ENCODE data around the gene ZMYND19.
"Not testable (repeated sequence)": the region's sequence is repeated elsewhere in the genome, so short reads cannot be mapped to it uniquely, and the experiment has no call there.

Gene ZMYND19

DNA sequence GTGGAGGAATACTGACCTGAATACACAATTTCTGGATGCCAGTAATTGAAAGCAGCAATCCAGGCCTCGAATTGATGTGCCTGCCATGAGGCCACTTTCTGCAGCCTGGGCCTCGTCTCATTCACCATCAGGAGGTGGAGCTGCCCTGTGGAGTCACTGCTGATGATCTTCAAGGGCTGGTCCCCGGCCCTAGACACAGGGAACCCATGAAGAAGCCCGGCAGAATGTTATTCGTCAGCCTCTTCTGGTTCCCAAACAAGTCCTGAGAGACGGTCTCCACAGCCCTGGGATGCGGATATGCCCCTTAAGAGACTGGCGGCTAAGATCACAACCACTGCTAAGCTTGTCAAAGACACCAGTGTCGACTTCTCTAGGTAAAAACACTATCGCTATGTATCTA is 16.1 kb downstream of the ZMYND19 start:
- Histone ChIP-seq H4K91ac (ENCODE audit: low read depth, low read length, poor library complexity) (no peak overlapping the region), H2BK5ac (ENCODE audit: low read length) (no peak overlapping the region), H2BK120ac (ENCODE audit: low read depth, low read length) (no peak overlapping the region), H3K9ac (ENCODE audit: low read depth, low read length, poor library complexity) (no peak overlapping the region), H2BK15ac (ENCODE audit: low read length) (no peak overlapping the region), H3K36me3 (replicated peaks in 1 of 2; ENCODE audit: control insufficient read depth in 2 of 2, insufficient read depth in 2 of 2, low read length in 2 of 2) (peaks cover 39 to 61% of the 10 kb centered on the region in 2 donors), H2AFZ (ENCODE audit: low read length) (no peak overlapping the region), H3K27ac (replicated peaks; ENCODE audit: low read length) (no peak overlapping the region), H3K4me2 (ENCODE audit: insufficient read depth, low read length, poor library complexity, severe bottlenecking) (no peak overlapping the region), H3K27me3 (ENCODE audit: control insufficient read depth in 3 of 3, insufficient read depth in 3 of 3, low read depth in 1 of 3, low read length in 3 of 3) (no peaks in the 10 kb centered on the region), H3K4ac (ENCODE audit: low read length) (no peak overlapping the region), H3K79me1 (ENCODE audit: low read depth, low read length) (peaks cover 18% of the 10 kb centered on the region), H3K23ac (ENCODE audit: low read depth, low read length, poor library complexity) (no peak overlapping the region), H3K4me1 (ENCODE audit: control insufficient read depth in 2 of 2, insufficient read depth in 1 of 2, low read depth in 1 of 2, low read length in 2 of 2) (peaks cover 6 to 8% of the 10 kb centered on the region in 2 donors), H3K4me3 (ENCODE audit: low read length in 2 of 2) (no peak overlapping the region), H3K14ac (ENCODE audit: low read length) (no peak overlapping the region), H4K8ac (ENCODE audit: low read depth, low read length) (no peak overlapping the region), H2AK5ac (ENCODE audit: low read depth, low read length) (no peak overlapping the region), H2BK12ac (ENCODE audit: low read length) (no peak overlapping the region), H3K9me3 (replicated peaks in 1 of 2; ENCODE audit: control insufficient read depth in 2 of 2, insufficient read depth in 1 of 2, low read depth in 1 of 2, low read length in 2 of 2) (no peaks in the 10 kb centered on the region), H3K18ac (ENCODE audit: low read length) (no peak overlapping the region)
- no peak for DNase-seq (ENCODE audit: low spot score)
- WGBS, 2 donors (ENCODE audit: extremely low coverage in 2 of 2, insufficient read length in 2 of 2, insufficient replicate concordance in 1 of 2), result no CpG with 5 or more reads among the region's 10 CpGs

DNA sequence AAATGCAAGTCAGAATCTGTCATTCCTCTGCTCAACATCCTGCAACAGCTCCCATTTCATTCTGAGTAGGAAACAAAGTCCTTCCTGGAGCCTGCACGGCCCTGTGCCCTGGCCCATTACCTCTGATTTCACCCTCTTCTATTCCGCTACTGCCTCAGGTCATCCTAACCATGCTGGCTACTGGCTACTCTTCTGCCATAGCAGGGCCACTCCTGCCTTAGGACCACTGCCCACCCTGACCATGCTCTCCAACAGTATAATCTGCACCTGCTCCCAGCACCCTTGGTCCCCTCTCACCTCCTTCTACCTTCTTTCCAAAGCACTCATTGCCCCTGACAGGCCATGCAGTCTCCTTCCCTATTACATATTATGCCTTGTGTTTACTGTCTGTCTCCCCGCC is 19.7 kb downstream of the ZMYND19 start:
- H4K91ac ChIP-seq (ENCODE audit: low read depth, low read length, poor library complexity), result no peak overlapping the region
- no peak overlapping the region for H4K8ac ChIP-seq (ENCODE audit: low read depth, low read length)

DNA sequence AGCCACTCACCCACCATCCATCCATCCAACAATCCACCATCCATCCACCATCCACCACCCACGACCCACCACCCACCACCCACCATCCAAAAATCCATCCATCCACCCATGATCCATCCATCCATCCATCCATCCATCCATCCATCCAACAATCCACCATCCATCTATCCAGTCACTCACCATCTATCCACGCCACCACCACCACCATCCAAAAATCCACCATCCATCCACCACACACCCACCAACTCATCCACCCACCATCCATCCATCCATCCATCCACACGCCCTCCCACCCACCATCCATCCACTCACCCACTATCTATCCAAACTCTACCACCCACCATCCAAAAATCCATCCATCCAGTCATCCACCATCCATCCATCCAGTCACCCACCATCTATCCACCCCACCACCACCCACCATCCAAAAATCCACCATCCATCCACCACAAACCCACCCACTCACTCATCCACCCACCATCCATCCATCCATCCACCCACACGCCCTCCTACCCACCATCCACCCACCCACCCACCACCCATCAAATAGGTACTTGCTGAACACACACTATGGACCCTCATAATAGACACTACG is 20.6 kb downstream of the ZMYND19 start:
- Histone ChIP-seq H3K4me1 (ENCODE audit: control insufficient read depth in 2 of 2, insufficient read depth in 1 of 2, low read depth in 1 of 2, low read length in 2 of 2) (no peaks in the 10 kb centered on the region), H2BK12ac (ENCODE audit: low read length) (no peak overlapping the region), H4K8ac (ENCODE audit: low read depth, low read length) (no peak overlapping the region), H3K18ac (ENCODE audit: low read length) (no peak overlapping the region), H3K4me2 (ENCODE audit: insufficient read depth, low read length, poor library complexity, severe bottlenecking) (no peak overlapping the region), H3K23ac (ENCODE audit: low read depth, low read length, poor library complexity) (no peak overlapping the region), H3K4ac (ENCODE audit: low read length) (no peak overlapping the region), H3K27ac (replicated peaks; ENCODE audit: low read length) (no peak overlapping the region), H3K9ac (ENCODE audit: low read depth, low read length, poor library complexity) (no peak overlapping the region), H3K27me3 (ENCODE audit: control insufficient read depth in 3 of 3, insufficient read depth in 3 of 3, low read depth in 1 of 3, low read length in 3 of 3) (no peaks in the 10 kb centered on the region), H4K91ac (ENCODE audit: low read depth, low read length, poor library complexity) (no peak overlapping the region), H2BK120ac (ENCODE audit: low read depth, low read length) (no peak overlapping the region), H2BK5ac (ENCODE audit: low read length) (no peak overlapping the region), H3K36me3 (replicated peaks in 1 of 2; ENCODE audit: control insufficient read depth in 2 of 2, insufficient read depth in 2 of 2, low read length in 2 of 2) (peaks cover 31 to 45% of the 10 kb centered on the region in 2 donors), H3K14ac (ENCODE audit: low read length) (peak overlapping the region; percentile 44), H3K9me3 (replicated peaks in 1 of 2; ENCODE audit: control insufficient read depth in 2 of 2, insufficient read depth in 1 of 2, low read depth in 1 of 2, low read length in 2 of 2) (no peaks in the 10 kb centered on the region), H2AFZ (ENCODE audit: low read length) (no peak overlapping the region), H3K4me3 (ENCODE audit: low read length in 2 of 2) (peak overlapping the region in 1 of 2 donors; percentile 33), H3K79me1 (ENCODE audit: low read depth, low read length) (peaks cover 16% of the 10 kb centered on the region), H2AK5ac (ENCODE audit: low read depth, low read length) (no peak overlapping the region), H2BK15ac (ENCODE audit: low read length) (no peak overlapping the region)
- WGBS, 2 donors (ENCODE audit: extremely low coverage in 2 of 2, insufficient read length in 2 of 2, insufficient replicate concordance in 1 of 2), result 100% methylated on average over 4 of the region's 5 CpGs; no CpG with 5 or more reads in 1 of the 2 donors
- no peak for DNase-seq (ENCODE audit: low spot score)

More for the DNA sequence above, 19.7 kb downstream of the ZMYND19 start:
- Histone ChIP-seq H3K27ac (replicated peaks; ENCODE audit: low read length) (no peak overlapping the region), H2BK12ac (ENCODE audit: low read length) (no peak overlapping the region), H3K4me1 (ENCODE audit: control insufficient read depth in 2 of 2, insufficient read depth in 1 of 2, low read depth in 1 of 2, low read length in 2 of 2) (no peaks in the 10 kb centered on the region), H3K27me3 (ENCODE audit: control insufficient read depth in 3 of 3, insufficient read depth in 3 of 3, low read depth in 1 of 3, low read length in 3 of 3) (no peaks in the 10 kb centered on the region), H3K4me3 (ENCODE audit: low read length in 2 of 2) (no peak overlapping the region), H3K79me1 (ENCODE audit: low read depth, low read length) (peaks cover 18% of the 10 kb centered on the region), H2BK15ac (ENCODE audit: low read length) (no peak overlapping the region), H3K36me3 (replicated peaks in 1 of 2; ENCODE audit: control insufficient read depth in 2 of 2, insufficient read depth in 2 of 2, low read length in 2 of 2) (peaks cover 36 to 50% of the 10 kb centered on the region in 2 donors), H3K14ac (ENCODE audit: low read length) (no peak overlapping the region), H2BK120ac (ENCODE audit: low read depth, low read length) (no peak overlapping the region), H2AK5ac (ENCODE audit: low read depth, low read length) (no peak overlapping the region), H3K4ac (ENCODE audit: low read length) (no peak overlapping the region), H3K23ac (ENCODE audit: low read depth, low read length, poor library complexity) (no peak overlapping the region), H3K9me3 (replicated peaks in 1 of 2; ENCODE audit: control insufficient read depth in 2 of 2, insufficient read depth in 1 of 2, low read depth in 1 of 2, low read length in 2 of 2) (no peaks in the 10 kb centered on the region), H2AFZ (ENCODE audit: low read length) (no peak overlapping the region), H3K9ac (ENCODE audit: low read depth, low read length, poor library complexity) (no peak overlapping the region), H2BK5ac (ENCODE audit: low read length) (no peak overlapping the region), H3K18ac (ENCODE audit: low read length) (no peak overlapping the region), H3K4me2 (ENCODE audit: insufficient read depth, low read length, poor library complexity, severe bottlenecking) (no peak overlapping the region)
- no peak for DNase-seq (ENCODE audit: low spot score)
- no CpG with 5 or more reads among the region's 3 CpGs for WGBS, 2 donors (ENCODE audit: extremely low coverage in 2 of 2, insufficient read length in 2 of 2, insufficient replicate concordance in 1 of 2)

DNA sequence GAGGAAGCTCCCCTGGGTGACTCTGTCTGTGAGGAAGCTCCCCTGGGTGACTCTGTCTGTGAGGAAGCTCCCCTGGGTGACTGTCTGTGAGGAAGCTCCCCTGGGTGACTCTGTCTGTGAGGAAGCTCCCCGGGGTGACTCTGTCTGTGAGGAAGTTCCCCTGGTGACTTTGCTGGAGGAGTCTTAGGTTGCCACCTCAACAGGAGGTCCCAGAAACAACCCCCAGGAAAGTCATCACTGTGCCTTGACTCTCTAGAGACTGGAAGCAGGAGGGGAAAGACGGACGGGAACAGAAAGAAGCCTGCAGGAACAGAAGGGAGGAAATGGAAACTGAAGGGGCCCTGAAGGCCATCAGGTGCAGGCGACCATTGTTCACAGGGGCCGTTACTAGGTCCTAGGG is 21.9 kb downstream of the ZMYND19 start:
- H3K9ac ChIP-seq (ENCODE audit: low read depth, low read length, poor library complexity), result not testable (repeated sequence)
- no CpG with 5 or more reads among the region's 5 CpGs for WGBS, 2 donors (ENCODE audit: extremely low coverage in 2 of 2, insufficient read length in 2 of 2, insufficient replicate concordance in 1 of 2)

More for the DNA sequence above, 21.9 kb downstream of the ZMYND19 start:
- not testable (repeated sequence) for H2BK12ac ChIP-seq (ENCODE audit: low read length); DNase-seq (ENCODE audit: low spot score); H3K4me1 ChIP-seq (ENCODE audit: control insufficient read depth in 2 of 2, insufficient read depth in 1 of 2, low read depth in 1 of 2, low read length in 2 of 2); H3K4me3 ChIP-seq (ENCODE audit: low read length in 2 of 2); H3K23ac ChIP-seq (ENCODE audit: low read depth, low read length, poor library complexity); H3K9me3 ChIP-seq (replicated peaks in 1 of 2; ENCODE audit: control insufficient read depth in 2 of 2, insufficient read depth in 1 of 2, low read depth in 1 of 2, low read length in 2 of 2); H3K27ac ChIP-seq (replicated peaks; ENCODE audit: low read length); H4K91ac ChIP-seq (ENCODE audit: low read depth, low read length, poor library complexity); H3K4ac ChIP-seq (ENCODE audit: low read length); H2BK15ac ChIP-seq (ENCODE audit: low read length); H4K8ac ChIP-seq (ENCODE audit: low read depth, low read length); H2AK5ac ChIP-seq (ENCODE audit: low read depth, low read length); H2BK5ac ChIP-seq (ENCODE audit: low read length); H3K18ac ChIP-seq (ENCODE audit: low read length); H3K27me3 ChIP-seq (ENCODE audit: control insufficient read depth in 3 of 3, insufficient read depth in 3 of 3, low read depth in 1 of 3, low read length in 3 of 3); H3K14ac ChIP-seq (ENCODE audit: low read length); H3K4me2 ChIP-seq (ENCODE audit: insufficient read depth, low read length, poor library complexity, severe bottlenecking); H2BK120ac ChIP-seq (ENCODE audit: low read depth, low read length); H2AFZ ChIP-seq (ENCODE audit: low read length)
- Histone ChIP-seq H3K79me1 (ENCODE audit: low read depth, low read length) (peaks cover 16% of the 10 kb centered on the region), H3K36me3 (replicated peaks in 1 of 2; ENCODE audit: control insufficient read depth in 2 of 2, insufficient read depth in 2 of 2, low read length in 2 of 2) (peaks cover 34 to 45% of the 10 kb centered on the region in 2 donors)
